Gastrocnemius medialis (tissue), 4 donors: Measurements from ENCODE around the gene PPP2R1B. TPM values are rescaled to one million over a fixed set of nuclear protein-coding genes. Genes with fewer than 3 reads are reported as not detected.

Experiments
- ATAC-seq, 2 donors: fragments of 150-250 bp; one replicate each; pipeline ENCODE4 v1.9.1; 2016
- DNase-seq, 2 donors: peaks; one replicate each; pipeline ENCODE4 v3.0.0-alpha.2; 2019
- H3K27ac ChIP-seq, 4 donors: fragments of 200-600 bp; sonication (generic); 1 replicate in 1 of 4; 2 replicates in 3 of 4; pipeline ENCODE4 v1.5.1; 2016 to 2018; ENCODE audit warnings: mild to moderate bottlenecking in 2 of 4, moderate library complexity in 1 of 4
- H3K27me3 ChIP-seq, 3 donors: fragments of 200-600 bp; sonication (generic) in 2 of 3; 1 replicate in 1 of 3; 2 replicates in 2 of 3; pipeline versions ENCODE4 v1.5.1 to v1.6.0; 2016 to 2019; ENCODE audit warnings: mild to moderate bottlenecking in 1 of 3, moderate library complexity in 1 of 3
- H3K36me3 ChIP-seq, 2 donors: fragments of 200-600 bp; sonication (generic) in 1 of 2; one replicate each; pipeline ENCODE4 v1.5.1; 2017 to 2018
- H3K4me1 ChIP-seq, 2 donors: fragments of 200-600 bp; sonication (generic) in 1 of 2; one replicate each; pipeline ENCODE4 v1.5.1; 2016 to 2017; ENCODE audit warnings: mild to moderate bottlenecking in 2 of 2
- H3K4me3 ChIP-seq, 4 donors: fragments of 200-600 bp; sonication (generic) in 3 of 4; 1 replicate in 1 of 4; 2 replicates in 3 of 4; pipeline ENCODE4 v1.5.1; 2016 to 2019; ENCODE audit warnings: mild to moderate bottlenecking in 2 of 4
- H3K9me3 ChIP-seq, 3 donors: fragments of 200-600 bp; sonication (generic) in 2 of 3; 1 replicate in 1 of 3; 2 replicates in 2 of 3; pipeline ENCODE4 v1.5.1; 2016 to 2019
- POLR2A ChIP-seq, 2 donors: fragments of 450-650 bp; IDR thresholded peaks; one replicate each; pipeline ENCODE4 v1.6.1; 2017; ENCODE audit warnings: antibody characterized with exemption in 2 of 2, mild to moderate bottlenecking in 2 of 2, moderate library complexity in 2 of 2
- in situ Hi-C, 4 donors: fragments of 200-750 bp; cut with MboI; loops; one replicate each; pipeline versions ENCODE4 v1.15.0 to v1.8.0; 2017; ENCODE audit warnings: low sequenced_read_pairs in 4 of 4
- intact Hi-C: fragments of 100-400 bp; cut with DNase I; formaldehyde crosslinking; loops from one replicate; pipeline ENCODE4 v1.15.1; 2023; ENCODE audit warnings: low total_unique reads
- total RNA-seq, 4 donors: library from RNA; depleted of rRNA; stranded (reverse); fragments of >200 nt; gene quantifications; one replicate each; pipeline versions ENCODE4 v1.1.0 to v1.2.3, GENCODE V29; 2016
- TF ChIP-seq, protein P1 (sequence below), 5 experiments: fragments of 450-650 bp in 3 of 5; fragments of 200-600 bp in 2 of 5; sonication (generic) in 2 of 5; IDR thresholded peaks in 4 of 5; conservative IDR thresholded peaks in 1 of 5; 1 replicate in 4 of 5; 2 replicates in 1 of 5; pipeline ENCODE4 v1.5.1; 2016 to 2019; ENCODE audit warnings: antibody characterized with exemption in 5 of 5, mild to moderate bottlenecking in 3 of 5, moderate library complexity in 3 of 5

The PPP2R1B gene
- total RNA-seq, 4 donors from 2014 or later: 7.3 to 16.0 (median 9.4) TPM

DNA sequence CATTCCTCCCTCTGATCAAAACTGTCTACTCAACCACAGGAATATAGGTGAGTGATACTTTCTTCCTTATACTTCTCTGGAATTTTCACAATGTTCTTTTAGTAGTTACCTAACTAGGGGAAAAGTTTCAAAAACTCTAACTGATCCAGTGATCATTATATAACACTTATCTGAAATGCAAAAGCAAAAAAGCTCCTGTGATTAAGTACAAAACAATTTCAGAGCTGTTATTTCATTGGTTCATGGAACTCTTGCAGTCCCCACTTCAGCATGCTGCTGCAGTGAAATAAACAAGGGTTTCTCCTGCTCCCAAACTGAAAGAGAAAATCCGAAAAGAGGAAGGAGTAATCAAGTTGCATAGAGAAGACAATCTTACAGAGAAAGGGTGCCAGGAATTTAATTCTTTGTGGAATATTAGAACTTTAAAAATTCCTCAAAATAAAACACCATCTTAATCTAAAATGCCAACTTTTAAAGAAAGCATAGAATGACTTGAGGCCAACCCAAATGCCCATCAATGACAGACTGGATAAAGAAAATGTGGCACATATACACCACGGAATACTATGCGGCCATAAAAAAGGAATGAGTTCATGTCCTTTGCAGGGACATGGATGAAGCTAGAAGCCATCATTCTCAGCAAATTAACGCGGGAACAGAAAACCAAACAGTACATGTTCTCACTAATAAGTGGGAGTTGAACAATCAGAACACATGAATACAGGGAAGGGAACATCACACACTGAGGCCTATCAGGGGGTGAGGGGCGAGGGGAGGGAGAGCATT is 20.3 kb downstream of the PPP2R1B start:
- intact Hi-C loops: no loop called here
- Histone ChIP-seq H3K4me3 (no peak overlapping the region), H3K4me1 (peaks cover 0 to 16% of the 10 kb centered on the region in 2 donors), H3K9me3 (no peaks in the 10 kb centered on the region), H3K27ac (peak overlapping the region in 1 of 4 donors; percentile 16), H3K27me3 (no peaks in the 10 kb centered on the region), H3K36me3 (peaks cover 0 to 77% of the 10 kb centered on the region in 2 donors)
- ATAC-seq (no peak), DNase-seq (no peak)
- TF ChIP-seq, protein P1, sequence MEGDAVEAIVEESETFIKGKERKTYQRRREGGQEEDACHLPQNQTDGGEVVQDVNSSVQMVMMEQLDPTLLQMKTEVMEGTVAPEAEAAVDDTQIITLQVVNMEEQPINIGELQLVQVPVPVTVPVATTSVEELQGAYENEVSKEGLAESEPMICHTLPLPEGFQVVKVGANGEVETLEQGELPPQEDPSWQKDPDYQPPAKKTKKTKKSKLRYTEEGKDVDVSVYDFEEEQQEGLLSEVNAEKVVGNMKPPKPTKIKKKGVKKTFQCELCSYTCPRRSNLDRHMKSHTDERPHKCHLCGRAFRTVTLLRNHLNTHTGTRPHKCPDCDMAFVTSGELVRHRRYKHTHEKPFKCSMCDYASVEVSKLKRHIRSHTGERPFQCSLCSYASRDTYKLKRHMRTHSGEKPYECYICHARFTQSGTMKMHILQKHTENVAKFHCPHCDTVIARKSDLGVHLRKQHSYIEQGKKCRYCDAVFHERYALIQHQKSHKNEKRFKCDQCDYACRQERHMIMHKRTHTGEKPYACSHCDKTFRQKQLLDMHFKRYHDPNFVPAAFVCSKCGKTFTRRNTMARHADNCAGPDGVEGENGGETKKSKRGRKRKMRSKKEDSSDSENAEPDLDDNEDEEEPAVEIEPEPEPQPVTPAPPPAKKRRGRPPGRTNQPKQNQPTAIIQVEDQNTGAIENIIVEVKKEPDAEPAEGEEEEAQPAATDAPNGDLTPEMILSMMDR (IDR thresholded peaks at IDR 0.05 in 4 of 5, conservative IDR thresholded peaks at IDR 0.05 in 1 of 5): no peak
- no peak for TF ChIP-seq POLR2A (IDR thresholded peaks at IDR 0.05)
- in situ Hi-C loops: no loop called here

DNA sequence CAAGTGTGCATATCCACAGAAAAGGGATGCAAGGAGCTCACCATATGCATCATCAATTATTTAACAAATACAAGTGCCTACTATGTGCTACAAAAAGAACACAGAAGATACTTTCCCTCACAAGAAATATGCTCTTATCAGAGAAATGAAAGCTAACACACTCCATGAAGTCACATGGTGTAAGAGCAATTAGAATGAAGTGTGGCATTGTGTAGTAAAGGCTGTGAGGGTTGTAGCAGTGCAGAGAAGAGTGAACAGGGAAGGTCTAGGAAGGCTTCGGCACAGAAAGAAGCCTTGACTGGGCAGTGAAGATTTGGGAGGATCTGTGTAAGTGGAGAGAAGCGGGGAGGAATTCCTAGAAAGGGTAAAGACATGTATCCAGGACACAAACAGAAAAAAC is 22.5 kb downstream of the PPP2R1B start:
- intact Hi-C loops (no loop called here), in situ Hi-C loops (no loop called here)
- no peak for TF ChIP-seq POLR2A (IDR thresholded peaks at IDR 0.05)
- TF ChIP-seq, protein P1 (IDR thresholded peaks at IDR 0.05 in 4 of 5, conservative IDR thresholded peaks at IDR 0.05 in 1 of 5): no peak
- H3K9me3 ChIP-seq: no peaks in the 10 kb centered on the region
- peaks cover 3 to 16% of the 10 kb centered on the region in 2 donors for H3K4me1 ChIP-seq
- peaks cover 0 to 59% of the 10 kb centered on the region in 2 donors for H3K36me3 ChIP-seq
- DNase-seq (no peak), ATAC-seq (no peak)
- no peak overlapping the region for H3K27ac ChIP-seq
- H3K27me3 ChIP-seq: no peaks in the 10 kb centered on the region
- H3K4me3 ChIP-seq: no peak overlapping the region

DNA sequence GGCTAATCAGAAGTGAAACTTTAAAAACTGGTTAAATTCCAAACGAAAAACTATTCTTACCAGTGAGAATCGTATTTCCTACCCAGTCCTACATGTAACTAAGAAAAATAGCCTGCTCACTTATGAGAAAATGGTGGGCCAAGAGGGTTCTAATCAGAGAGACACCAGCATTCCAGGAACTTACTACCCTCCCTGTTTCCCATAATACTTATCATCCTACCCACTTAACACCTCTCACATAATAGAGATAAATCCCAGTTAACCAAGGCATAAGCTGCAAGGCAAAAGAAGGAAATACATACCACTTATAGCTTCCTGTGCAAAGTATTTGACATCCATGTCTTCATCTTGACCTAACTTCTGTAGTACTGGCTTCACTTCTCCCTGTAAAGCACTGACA is 24.4 kb downstream of the PPP2R1B start:
- no peak for ATAC-seq
- H3K27ac ChIP-seq: peak overlapping the region in 2 of 4 donors; percentile 0 to 8
- intact Hi-C loops: no loop called here

DNA sequence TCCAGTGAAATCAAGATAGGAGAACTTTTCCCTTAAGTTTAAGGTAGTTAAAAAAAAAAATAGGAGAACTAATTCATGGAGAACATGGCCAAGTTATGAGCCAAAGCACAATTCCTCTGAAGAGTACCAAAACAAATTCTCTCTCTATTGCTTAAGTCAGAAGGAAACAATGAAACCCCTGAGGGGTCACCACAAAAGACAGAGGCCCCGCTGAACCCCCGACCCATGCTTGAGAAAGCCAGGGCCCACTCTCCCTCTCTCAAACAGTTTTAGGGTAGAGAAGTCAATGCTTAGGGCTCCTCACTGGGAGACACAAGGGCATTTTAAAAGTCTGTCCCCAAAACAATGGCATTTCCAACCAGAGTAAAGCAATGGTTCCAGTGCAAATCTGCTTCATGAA is 26.9 kb downstream of the PPP2R1B start:
- no peaks in the 10 kb centered on the region for H3K27me3 ChIP-seq
- peak overlapping the region; percentile 85 to 97 (median 96) for H3K27ac ChIP-seq
- H3K36me3 ChIP-seq: peaks cover 0 to 34% of the 10 kb centered on the region in 2 donors
- in situ Hi-C loops: no loop called here
- intact Hi-C loops: no loop called here
- no peak for ATAC-seq
- TF ChIP-seq POLR2A (IDR thresholded peaks at IDR 0.05): no peak
- TF ChIP-seq, protein P1 (IDR thresholded peaks at IDR 0.05 in 4 of 5, conservative IDR thresholded peaks at IDR 0.05 in 1 of 5): no peak
- peaks cover 43 to 46% of the 10 kb centered on the region in 2 donors for H3K4me1 ChIP-seq
- H3K9me3 ChIP-seq: no peaks in the 10 kb centered on the region
- no peak overlapping the region for H3K4me3 ChIP-seq
- no peak for DNase-seq

More for the DNA sequence above, 24.4 kb downstream of the PPP2R1B start:
- in situ Hi-C loops: no loop called here
- peaks cover 0 to 52% of the 10 kb centered on the region in 2 donors for H3K36me3 ChIP-seq
- TF ChIP-seq, protein P1 (IDR thresholded peaks at IDR 0.05 in 4 of 5, conservative IDR thresholded peaks at IDR 0.05 in 1 of 5): no peak
- no peak for TF ChIP-seq POLR2A (IDR thresholded peaks at IDR 0.05)
- peaks cover 22 to 30% of the 10 kb centered on the region in 2 donors for H3K4me1 ChIP-seq
- no peaks in the 10 kb centered on the region for H3K9me3 ChIP-seq
- no peaks in the 10 kb centered on the region for H3K27me3 ChIP-seq
- DNase-seq: no peak
- H3K4me3 ChIP-seq: no peak overlapping the region
